Gastrocnemius medialis (tissue), 4 donors: ENCODE data around the gene C19orf44. TPM values are rescaled to one million over a fixed set of nuclear protein-coding genes. Genes with fewer than 3 reads are reported as not detected.

Experiments
- ATAC-seq, 2 donors: fragments of 150-250 bp; one replicate each; pipeline ENCODE4 v1.9.1; 2016
- DNase-seq, 2 donors: peaks; one replicate each; pipeline ENCODE4 v3.0.0-alpha.2; 2019
- H3K27ac ChIP-seq, 4 donors: fragments of 200-600 bp; sonication (generic); 1 replicate in 1 of 4; 2 replicates in 3 of 4; pipeline ENCODE4 v1.5.1; 2016 to 2018; ENCODE audit warnings: mild to moderate bottlenecking in 2 of 4, moderate library complexity in 1 of 4
- H3K27me3 ChIP-seq, 3 donors: fragments of 200-600 bp; sonication (generic) in 2 of 3; 1 replicate in 1 of 3; 2 replicates in 2 of 3; pipeline versions ENCODE4 v1.5.1 to v1.6.0; 2016 to 2019; ENCODE audit warnings: mild to moderate bottlenecking in 1 of 3, moderate library complexity in 1 of 3
- H3K36me3 ChIP-seq, 2 donors: fragments of 200-600 bp; sonication (generic) in 1 of 2; one replicate each; pipeline ENCODE4 v1.5.1; 2017 to 2018
- H3K4me1 ChIP-seq, 2 donors: fragments of 200-600 bp; sonication (generic) in 1 of 2; one replicate each; pipeline ENCODE4 v1.5.1; 2016 to 2017; ENCODE audit warnings: mild to moderate bottlenecking in 2 of 2
- H3K4me3 ChIP-seq, 4 donors: fragments of 200-600 bp; sonication (generic) in 3 of 4; 1 replicate in 1 of 4; 2 replicates in 3 of 4; pipeline ENCODE4 v1.5.1; 2016 to 2019; ENCODE audit warnings: mild to moderate bottlenecking in 2 of 4
- H3K9me3 ChIP-seq, 3 donors: fragments of 200-600 bp; sonication (generic) in 2 of 3; 1 replicate in 1 of 3; 2 replicates in 2 of 3; pipeline ENCODE4 v1.5.1; 2016 to 2019
- POLR2A ChIP-seq, 2 donors: fragments of 450-650 bp; IDR thresholded peaks; one replicate each; pipeline ENCODE4 v1.6.1; 2017; ENCODE audit warnings: antibody characterized with exemption in 2 of 2, mild to moderate bottlenecking in 2 of 2, moderate library complexity in 2 of 2
- in situ Hi-C, 4 donors: fragments of 200-750 bp; cut with MboI; loops; one replicate each; pipeline versions ENCODE4 v1.15.0 to v1.8.0; 2017; ENCODE audit warnings: low sequenced_read_pairs in 4 of 4
- intact Hi-C: fragments of 100-400 bp; cut with DNase I; formaldehyde crosslinking; loops from one replicate; pipeline ENCODE4 v1.15.1; 2023; ENCODE audit warnings: low total_unique reads
- total RNA-seq, 4 donors: library from RNA; depleted of rRNA; stranded (reverse); fragments of >200 nt; gene quantifications; one replicate each; pipeline versions ENCODE4 v1.1.0 to v1.2.3, GENCODE V29; 2016
- TF ChIP-seq, protein P1 (sequence below), 5 experiments: fragments of 450-650 bp in 3 of 5; fragments of 200-600 bp in 2 of 5; sonication (generic) in 2 of 5; IDR thresholded peaks in 4 of 5; conservative IDR thresholded peaks in 1 of 5; 1 replicate in 4 of 5; 2 replicates in 1 of 5; pipeline ENCODE4 v1.5.1; 2016 to 2019; ENCODE audit warnings: antibody characterized with exemption in 5 of 5, mild to moderate bottlenecking in 3 of 5, moderate library complexity in 3 of 5

The C19orf44 gene
- total RNA-seq, 4 donors from 2014 or later, result 4.1 to 7.1 (median 5.0) TPM

DNA sequence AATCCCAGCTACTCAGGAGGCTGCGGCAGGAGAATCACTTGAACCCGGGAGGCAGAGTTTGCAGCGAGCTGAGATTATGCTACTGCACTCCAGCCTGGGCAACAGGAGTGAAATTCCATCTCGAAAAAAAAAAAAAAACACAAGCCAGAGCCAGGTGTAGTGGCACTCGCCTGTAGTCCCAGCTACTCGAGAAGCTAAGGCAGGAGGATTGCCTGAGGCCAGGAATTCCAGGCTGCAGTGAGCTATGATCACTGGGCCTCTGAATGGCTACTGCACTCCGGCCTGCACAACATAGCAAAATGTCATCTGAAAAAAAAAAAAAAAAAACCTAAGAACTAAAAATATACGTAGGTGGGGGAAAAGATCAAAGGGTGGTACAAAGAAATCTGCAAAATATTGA is 43.9 kb upstream of the C19orf44 start:
- H3K4me3 ChIP-seq, result no peak overlapping the region
- H3K27me3 ChIP-seq, result no peaks in the 10 kb centered on the region
- peak in 1 of 2 donors; percentile 36 for ATAC-seq
- intact Hi-C loops, result no loop called here
- DNase-seq, result peak in 1 of 2 donors; percentile 59
- peak overlapping the region; percentile 91 to 99 (median 96) for H3K27ac ChIP-seq
- H3K4me1 ChIP-seq, result peaks cover 54 to 62% of the 10 kb centered on the region in 2 donors
- no peaks in the 10 kb centered on the region for H3K36me3 ChIP-seq
- H3K9me3 ChIP-seq, result no peaks in the 10 kb centered on the region
- peak in 1 of 2 donors; percentile 12 for TF ChIP-seq POLR2A (IDR thresholded peaks at IDR 0.05)
- TF ChIP-seq, protein P1, sequence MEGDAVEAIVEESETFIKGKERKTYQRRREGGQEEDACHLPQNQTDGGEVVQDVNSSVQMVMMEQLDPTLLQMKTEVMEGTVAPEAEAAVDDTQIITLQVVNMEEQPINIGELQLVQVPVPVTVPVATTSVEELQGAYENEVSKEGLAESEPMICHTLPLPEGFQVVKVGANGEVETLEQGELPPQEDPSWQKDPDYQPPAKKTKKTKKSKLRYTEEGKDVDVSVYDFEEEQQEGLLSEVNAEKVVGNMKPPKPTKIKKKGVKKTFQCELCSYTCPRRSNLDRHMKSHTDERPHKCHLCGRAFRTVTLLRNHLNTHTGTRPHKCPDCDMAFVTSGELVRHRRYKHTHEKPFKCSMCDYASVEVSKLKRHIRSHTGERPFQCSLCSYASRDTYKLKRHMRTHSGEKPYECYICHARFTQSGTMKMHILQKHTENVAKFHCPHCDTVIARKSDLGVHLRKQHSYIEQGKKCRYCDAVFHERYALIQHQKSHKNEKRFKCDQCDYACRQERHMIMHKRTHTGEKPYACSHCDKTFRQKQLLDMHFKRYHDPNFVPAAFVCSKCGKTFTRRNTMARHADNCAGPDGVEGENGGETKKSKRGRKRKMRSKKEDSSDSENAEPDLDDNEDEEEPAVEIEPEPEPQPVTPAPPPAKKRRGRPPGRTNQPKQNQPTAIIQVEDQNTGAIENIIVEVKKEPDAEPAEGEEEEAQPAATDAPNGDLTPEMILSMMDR (IDR thresholded peaks at IDR 0.05 in 4 of 5, conservative IDR thresholded peaks at IDR 0.05 in 1 of 5), result no peak
- in situ Hi-C loops, result loop anchor here in 2 of 4 donors (25.0 kb wide), 1 partner anchor 1585 kb away; no protein-coding TSS in a partner anchor

DNA sequence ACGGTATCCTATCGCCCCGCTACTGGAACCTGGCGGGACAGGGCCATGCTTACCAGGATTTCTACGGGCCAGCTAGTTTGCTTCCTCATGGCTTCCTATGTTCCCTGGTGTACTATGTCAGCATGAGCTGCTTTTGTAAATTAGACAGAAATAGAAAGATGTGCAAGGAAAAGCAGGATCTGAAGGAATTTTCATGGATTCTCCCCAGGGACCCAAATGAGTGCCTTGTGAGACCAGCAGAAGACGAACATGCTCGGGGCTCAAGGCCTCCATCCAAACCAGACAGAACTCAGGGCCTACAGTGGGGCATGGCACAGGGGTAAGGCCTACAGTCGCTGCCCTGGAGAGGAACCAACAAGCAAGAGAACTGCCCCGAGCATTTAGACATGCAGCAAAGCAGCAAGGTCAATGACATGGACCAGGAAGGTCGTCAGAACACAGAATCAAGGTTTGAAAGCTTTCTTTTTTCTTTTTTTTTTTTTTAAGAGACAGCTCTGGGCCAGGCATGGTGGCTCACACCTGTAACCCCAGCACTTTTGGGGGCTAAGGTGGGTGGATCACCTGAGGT is 41.8 kb upstream of the C19orf44 start:
- peak overlapping the region; percentile 91 to 99 (median 96) for H3K27ac ChIP-seq
- in situ Hi-C loops, result loop anchor here in 2 of 4 donors (25.0 kb wide), 1 partner anchor 1583 kb away; no protein-coding TSS in a partner anchor

DNA sequence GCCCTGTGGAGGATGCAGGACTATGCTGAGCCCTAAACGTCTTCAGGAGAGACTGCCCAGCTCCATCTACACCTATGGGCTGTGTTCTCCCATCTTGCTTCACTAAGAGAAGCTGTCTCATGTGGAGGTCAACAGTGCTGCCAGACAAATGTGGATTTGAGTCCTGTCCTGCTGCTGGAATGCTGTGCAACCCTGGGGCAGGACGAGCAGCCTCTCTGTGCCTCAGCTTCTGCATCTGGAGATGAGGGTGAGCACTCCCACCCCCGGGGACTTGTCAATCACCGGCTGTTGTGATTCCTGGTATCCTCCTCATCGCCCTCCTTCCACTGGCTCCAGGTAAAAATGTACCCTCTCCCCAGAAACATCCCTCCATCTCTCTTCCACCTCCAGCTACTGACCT is 40.7 kb upstream of the C19orf44 start:
- Histone ChIP-seq H3K27me3 (no peaks in the 10 kb centered on the region), H3K9me3 (no peaks in the 10 kb centered on the region), H3K27ac (peak overlapping the region; percentile 91 to 99 (median 96)), H3K4me3 (no peak overlapping the region), H3K4me1 (peaks cover 77 to 86% of the 10 kb centered on the region in 2 donors), H3K36me3 (no peaks in the 10 kb centered on the region)
- no peak for ATAC-seq
- intact Hi-C loops (loop anchor here (5.0 kb wide), 1 partner anchor 127 kb away; no protein-coding TSS in a partner anchor), in situ Hi-C loops (loop anchor here in 2 of 4 donors (25.0 kb wide), 1 partner anchor 1582 kb away; no protein-coding TSS in a partner anchor)
- no peak for TF ChIP-seq POLR2A (IDR thresholded peaks at IDR 0.05)
- TF ChIP-seq, protein P1 (IDR thresholded peaks at IDR 0.05 in 4 of 5, conservative IDR thresholded peaks at IDR 0.05 in 1 of 5), result no peak
- DNase-seq, result no peak

More for the DNA sequence above, 41.8 kb upstream of the C19orf44 start:
- H3K9me3 ChIP-seq, result no peaks in the 10 kb centered on the region
- H3K4me1 ChIP-seq, result peaks cover 67 to 75% of the 10 kb centered on the region in 2 donors
- H3K27me3 ChIP-seq, result no peaks in the 10 kb centered on the region
- intact Hi-C loops, result no loop called here
- no peaks in the 10 kb centered on the region for H3K36me3 ChIP-seq
- no peak overlapping the region for H3K4me3 ChIP-seq
- ATAC-seq, result no peak
- TF ChIP-seq POLR2A (IDR thresholded peaks at IDR 0.05), result no peak
- TF ChIP-seq, protein P1 (IDR thresholded peaks at IDR 0.05 in 4 of 5, conservative IDR thresholded peaks at IDR 0.05 in 1 of 5), result no peak
- DNase-seq, result no peak

DNA sequence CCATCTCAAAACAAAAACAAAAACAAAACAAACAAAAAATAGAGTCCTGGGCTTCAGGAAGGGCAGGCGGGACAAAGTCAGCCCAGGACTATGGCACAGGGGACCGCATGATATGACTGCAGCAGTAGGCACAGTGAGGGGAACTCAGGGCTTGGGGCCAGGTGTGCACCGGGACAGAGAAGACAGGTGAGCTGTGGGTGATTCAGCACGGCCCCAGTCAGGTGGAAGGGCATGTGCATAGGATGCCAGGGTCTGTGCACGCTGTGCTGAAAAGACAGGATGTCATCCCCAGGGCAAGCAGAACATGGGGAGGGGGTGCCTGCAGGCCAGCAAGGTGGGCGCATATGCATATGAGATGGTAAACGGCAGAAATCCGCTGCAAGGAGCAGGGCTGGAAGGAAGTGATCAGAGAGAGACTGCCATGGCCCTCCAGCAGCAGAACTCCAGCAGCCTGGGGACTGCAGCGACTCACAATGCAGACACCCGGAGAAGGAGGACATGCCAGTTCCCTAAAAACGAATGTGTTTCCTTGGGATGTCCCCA is 39.5 kb upstream of the C19orf44 start:
- Histone ChIP-seq H3K27ac (peak overlapping the region; percentile 91 to 99 (median 96)), H3K9me3 (no peaks in the 10 kb centered on the region), H3K4me3 (peak overlapping the region; percentile 15 to 41 (median 34)), H3K27me3 (no peaks in the 10 kb centered on the region), H3K36me3 (no peaks in the 10 kb centered on the region), H3K4me1 (peaks cover 85 to 94% of the 10 kb centered on the region in 2 donors)
- intact Hi-C loops (loop anchor here (5.0 kb wide), 1 partner anchor 126 kb away; no protein-coding TSS in a partner anchor), in situ Hi-C loops (loop anchor here in 2 of 4 donors (25.0 kb wide), 1 partner anchor 1581 kb away; no protein-coding TSS in a partner anchor)
- ATAC-seq, result no peak
- DNase-seq, result peak in 1 of 2 donors; percentile 75
- TF ChIP-seq, protein P1 (IDR thresholded peaks at IDR 0.05 in 4 of 5, conservative IDR thresholded peaks at IDR 0.05 in 1 of 5), result no peak
- peak; percentile 21 to 23 for TF ChIP-seq POLR2A (IDR thresholded peaks at IDR 0.05)
